HUES6 (cell line): Measurements from ENCODE around the gene CNNM4.

Source experiments
- H3K27ac ChIP-seq: 2 replicates; pipeline ENCODE4 v1.7.0; 2013; ENCODE audit warnings: low read depth, mild to moderate bottlenecking, low read length, inconsistent platforms
- H3K27me3 ChIP-seq: 2 replicates; pipeline ENCODE4 v1.6.1; 2013; ENCODE audit warnings: low read length; ENCODE audit not compliant: control insufficient read depth, insufficient read depth
- H3K36me3 ChIP-seq: 2 replicates; pipeline ENCODE4 v1.6.1; 2013; ENCODE audit warnings: low read length; ENCODE audit not compliant: control insufficient read depth, insufficient read depth
- H3K4me1 ChIP-seq: 2 replicates; pipeline ENCODE4 v1.6.1; 2013; ENCODE audit warnings: low read length; ENCODE audit not compliant: control insufficient read depth, insufficient read depth
- H3K4me3 ChIP-seq: 2 replicates; pipeline ENCODE4 v1.5.1; 2013; ENCODE audit warnings: low read depth, low read length
- H3K9ac ChIP-seq: one replicate; pipeline ENCODE4 v1.6.1; 2013; ENCODE audit warnings: mild to moderate bottlenecking, low read length
- H3K9me3 ChIP-seq: 2 replicates; pipeline ENCODE4 v1.6.1; 2013; ENCODE audit warnings: low read depth, low read length; ENCODE audit not compliant: control insufficient read depth, insufficient read depth

Gene CNNM4

GRCh38 chr2:96771796-96772618, 11.3 kb downstream of the CNNM4 start:
- Histone ChIP-seq H3K4me3 (no peak overlapping the region), H3K36me3 (no peaks in the 10 kb centered on the region), H3K9ac (no peak overlapping the region), H3K27me3 (no peaks in the 10 kb centered on the region), H3K4me1 (peaks cover 13% of the 10 kb centered on the region; the same call in 1 of the 2 replicates), H3K9me3 (no peaks in the 10 kb centered on the region), H3K27ac (no peak overlapping the region)

DNA sequence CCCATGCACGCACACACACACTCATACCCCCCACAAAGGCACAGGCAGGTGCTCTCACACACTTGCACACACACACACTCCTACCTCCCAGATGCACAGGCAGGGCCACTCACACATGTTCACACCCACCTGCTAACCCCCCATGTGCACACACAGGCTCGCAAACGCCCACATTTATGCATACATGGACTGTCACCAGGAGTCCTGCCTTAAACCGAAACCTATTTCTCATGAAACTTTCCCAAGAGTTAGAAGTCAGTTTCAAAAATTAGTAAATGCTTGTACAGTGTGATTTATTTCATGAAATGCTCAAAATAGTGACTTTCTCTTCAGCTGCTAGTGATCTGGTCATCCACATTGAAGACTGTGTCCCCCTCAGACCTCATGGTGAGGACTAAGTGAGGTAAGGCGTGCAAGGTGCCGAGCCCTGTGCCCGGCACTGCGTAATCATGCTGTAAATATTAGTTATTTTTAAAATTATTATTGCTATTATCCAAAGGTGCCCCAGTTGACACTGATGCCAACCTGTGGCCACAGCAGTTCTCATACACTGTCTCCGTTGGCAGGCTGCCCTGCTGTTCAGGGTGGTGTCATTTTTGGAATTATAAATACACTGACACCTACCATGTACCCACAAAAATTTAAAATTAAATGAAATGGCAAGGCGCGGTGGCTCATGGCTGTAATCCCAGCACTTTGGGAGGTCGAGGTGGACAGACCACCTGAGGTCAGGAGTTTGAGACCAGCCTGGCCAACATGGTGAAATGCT, 12.4 kb downstream of the CNNM4 start:
- H3K9ac ChIP-seq, result no peak overlapping the region

DNA sequence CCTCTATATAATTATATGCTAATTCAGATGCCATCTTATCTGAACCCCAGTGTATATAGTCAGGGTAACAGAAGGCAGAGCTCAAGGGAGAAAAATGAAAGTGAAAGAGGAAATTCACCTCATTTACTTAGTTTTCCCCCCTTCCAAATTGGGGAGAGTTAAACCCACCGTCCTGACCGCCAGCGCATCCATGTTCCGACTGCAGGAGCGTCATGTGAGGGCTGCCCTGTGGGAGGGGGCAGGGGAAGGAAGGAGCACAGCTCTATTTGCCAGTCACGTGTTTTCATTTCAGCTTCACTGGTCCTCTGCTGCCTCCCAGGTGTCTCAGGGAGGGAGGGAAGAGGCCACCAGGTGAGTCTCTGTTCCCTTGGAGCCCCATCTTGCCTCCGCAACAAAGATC, 13.2 kb downstream of the CNNM4 start:
- Histone ChIP-seq H3K36me3 (no peaks in the 10 kb centered on the region), H3K9me3 (no peaks in the 10 kb centered on the region), H3K27me3 (no peaks in the 10 kb centered on the region), H3K9ac (no peak overlapping the region), H3K4me3 (no peak overlapping the region), H3K27ac (no peak overlapping the region), H3K4me1 (peaks cover 13% of the 10 kb centered on the region; the same call in 1 of the 2 replicates)

More for the DNA sequence above, 12.4 kb downstream of the CNNM4 start:
- H3K27me3 ChIP-seq, result no peaks in the 10 kb centered on the region
- H3K9me3 ChIP-seq, result no peaks in the 10 kb centered on the region
- peaks cover 13% of the 10 kb centered on the region; the same call in 1 of the 2 replicates for H3K4me1 ChIP-seq
- no peak overlapping the region for H3K27ac ChIP-seq
- no peak overlapping the region for H3K4me3 ChIP-seq
- H3K36me3 ChIP-seq, result no peaks in the 10 kb centered on the region

DNA sequence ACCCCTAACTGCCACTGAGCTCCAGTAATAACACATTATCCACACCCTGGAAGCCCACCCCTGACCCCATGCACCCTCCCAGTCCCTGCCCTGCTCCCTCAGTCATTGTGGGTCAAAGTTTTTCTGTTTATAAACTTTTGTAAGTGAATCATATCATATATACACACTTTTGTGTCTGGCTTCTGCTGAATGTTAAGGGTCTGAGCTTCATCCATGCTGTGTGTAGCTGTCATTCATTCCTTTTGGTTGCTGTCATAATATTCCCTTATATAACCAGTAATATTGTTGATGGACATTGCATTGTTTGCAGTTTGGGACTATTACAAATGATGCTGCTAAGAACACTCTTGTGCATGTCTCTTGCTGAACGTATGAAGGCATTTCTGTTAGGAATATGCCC, 14.5 kb downstream of the CNNM4 start:
- H3K27me3 ChIP-seq, result no peaks in the 10 kb centered on the region
- H3K36me3 ChIP-seq, result no peaks in the 10 kb centered on the region
- peaks cover 6% of the 10 kb centered on the region; the same call in 1 of the 2 replicates for H3K4me1 ChIP-seq
- no peak overlapping the region for H3K27ac ChIP-seq
- H3K9me3 ChIP-seq, result no peaks in the 10 kb centered on the region
- no peak overlapping the region for H3K9ac ChIP-seq
- no peak overlapping the region for H3K4me3 ChIP-seq

DNA sequence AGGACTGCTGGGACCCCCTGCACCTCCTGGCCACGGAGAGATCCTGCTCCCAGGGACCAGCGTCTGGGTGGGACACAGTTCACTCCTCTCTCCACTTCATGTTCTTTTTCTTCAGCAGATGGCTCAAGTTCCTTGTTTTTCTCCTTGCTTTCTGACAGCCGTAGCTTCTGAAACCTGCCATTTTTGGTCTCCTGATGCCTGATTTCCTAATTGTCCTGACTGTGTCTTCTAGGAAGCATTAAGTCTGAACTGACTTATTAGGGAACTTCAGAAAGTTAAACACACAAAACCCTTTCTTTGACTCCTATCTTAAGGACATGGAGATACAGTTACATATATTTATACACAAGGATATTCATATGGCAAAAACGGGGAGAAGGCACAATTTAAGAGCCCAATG, 22.7 kb downstream of the CNNM4 start:
- Histone ChIP-seq H3K4me1 (peaks cover 3% of the 10 kb centered on the region; the same call in 1 of the 2 replicates), H3K9me3 (no peaks in the 10 kb centered on the region), H3K27ac (no peak overlapping the region), H3K4me3 (no peak overlapping the region), H3K36me3 (no peaks in the 10 kb centered on the region), H3K27me3 (no peaks in the 10 kb centered on the region), H3K9ac (no peak overlapping the region)

DNA sequence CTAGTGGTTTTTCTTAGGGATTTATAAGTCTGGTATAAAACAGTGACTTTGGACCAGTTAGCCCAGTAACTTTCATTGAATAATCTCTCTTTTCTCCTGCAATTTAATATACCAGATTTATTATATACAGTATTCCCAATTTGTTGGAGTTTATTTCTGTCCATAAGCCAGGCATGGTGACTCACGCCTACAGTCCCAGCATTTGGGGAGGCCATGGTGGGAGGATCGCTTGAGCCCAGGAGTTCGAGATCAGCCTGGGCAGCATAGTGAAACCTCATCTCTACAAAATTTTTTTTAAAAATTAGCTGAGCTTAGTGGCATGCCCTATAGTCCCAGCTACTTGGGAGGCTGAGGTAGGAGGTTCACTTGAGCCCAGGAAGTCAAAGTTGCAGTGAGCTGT, 26.7 kb downstream of the CNNM4 start:
- H3K27ac ChIP-seq, result no peak overlapping the region
- no peak overlapping the region for H3K4me3 ChIP-seq
- no peaks in the 10 kb centered on the region for H3K27me3 ChIP-seq
- no peaks in the 10 kb centered on the region for H3K9me3 ChIP-seq
- H3K36me3 ChIP-seq, result no peaks in the 10 kb centered on the region
- peaks cover 11% of the 10 kb centered on the region; the same call in 1 of the 2 replicates for H3K4me1 ChIP-seq
- no peak overlapping the region for H3K9ac ChIP-seq

DNA sequence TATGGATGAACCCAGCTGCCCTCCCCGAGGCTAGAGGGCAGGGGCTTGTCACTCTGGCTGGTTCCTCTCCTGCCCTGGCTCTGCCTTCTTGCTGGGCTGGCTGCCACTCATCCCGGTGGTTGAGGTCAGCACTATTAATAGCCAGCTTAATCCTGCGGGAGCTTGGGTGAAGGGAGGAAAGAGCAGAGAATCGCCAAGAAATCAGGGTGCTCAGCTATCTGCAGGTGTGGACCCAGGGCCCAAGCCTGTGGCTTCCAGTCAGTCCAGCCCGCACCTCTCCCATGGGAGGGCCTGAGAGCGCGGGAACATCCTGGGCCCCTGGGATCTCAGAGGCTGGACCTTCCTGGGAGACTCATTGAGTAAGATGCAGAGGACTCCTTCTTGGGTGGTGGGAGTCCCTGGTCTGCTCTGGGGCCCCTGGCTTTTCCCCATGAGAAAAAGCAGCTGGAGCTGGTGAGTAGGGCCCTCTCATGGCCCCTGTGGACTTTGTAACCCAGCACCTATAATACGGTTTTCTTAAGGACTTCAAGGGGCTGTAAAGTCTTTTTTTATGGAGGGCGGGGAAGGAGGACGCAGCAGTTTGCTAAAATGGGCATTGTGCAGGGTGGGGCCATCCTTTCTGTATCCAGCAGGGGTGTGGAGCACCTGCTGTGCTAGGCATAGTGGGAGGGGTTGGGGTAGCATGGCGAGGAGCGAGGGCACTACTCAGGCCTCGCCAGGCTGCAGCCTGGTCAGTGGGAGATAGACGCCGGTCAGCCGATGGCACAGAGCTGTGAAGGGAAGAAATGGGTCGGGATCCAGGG, 27.9 kb downstream of the CNNM4 start:
- Histone ChIP-seq H3K27me3 (no peaks in the 10 kb centered on the region), H3K27ac (no peak overlapping the region), H3K36me3 (no peaks in the 10 kb centered on the region), H3K4me1 (peaks cover 11% of the 10 kb centered on the region; the same call in 1 of the 2 replicates), H3K4me3 (no peak overlapping the region), H3K9ac (no peak overlapping the region), H3K9me3 (no peaks in the 10 kb centered on the region)

GRCh38 chr2:96789245-96789617, 28.5 kb downstream of the CNNM4 start:
- Histone ChIP-seq H3K27ac (no peak overlapping the region), H3K9me3 (no peaks in the 10 kb centered on the region), H3K4me3 (no peak overlapping the region), H3K36me3 (no peaks in the 10 kb centered on the region), H3K9ac (no peak overlapping the region), H3K4me1 (peaks cover 11% of the 10 kb centered on the region; the same call in 1 of the 2 replicates), H3K27me3 (no peaks in the 10 kb centered on the region)

DNA sequence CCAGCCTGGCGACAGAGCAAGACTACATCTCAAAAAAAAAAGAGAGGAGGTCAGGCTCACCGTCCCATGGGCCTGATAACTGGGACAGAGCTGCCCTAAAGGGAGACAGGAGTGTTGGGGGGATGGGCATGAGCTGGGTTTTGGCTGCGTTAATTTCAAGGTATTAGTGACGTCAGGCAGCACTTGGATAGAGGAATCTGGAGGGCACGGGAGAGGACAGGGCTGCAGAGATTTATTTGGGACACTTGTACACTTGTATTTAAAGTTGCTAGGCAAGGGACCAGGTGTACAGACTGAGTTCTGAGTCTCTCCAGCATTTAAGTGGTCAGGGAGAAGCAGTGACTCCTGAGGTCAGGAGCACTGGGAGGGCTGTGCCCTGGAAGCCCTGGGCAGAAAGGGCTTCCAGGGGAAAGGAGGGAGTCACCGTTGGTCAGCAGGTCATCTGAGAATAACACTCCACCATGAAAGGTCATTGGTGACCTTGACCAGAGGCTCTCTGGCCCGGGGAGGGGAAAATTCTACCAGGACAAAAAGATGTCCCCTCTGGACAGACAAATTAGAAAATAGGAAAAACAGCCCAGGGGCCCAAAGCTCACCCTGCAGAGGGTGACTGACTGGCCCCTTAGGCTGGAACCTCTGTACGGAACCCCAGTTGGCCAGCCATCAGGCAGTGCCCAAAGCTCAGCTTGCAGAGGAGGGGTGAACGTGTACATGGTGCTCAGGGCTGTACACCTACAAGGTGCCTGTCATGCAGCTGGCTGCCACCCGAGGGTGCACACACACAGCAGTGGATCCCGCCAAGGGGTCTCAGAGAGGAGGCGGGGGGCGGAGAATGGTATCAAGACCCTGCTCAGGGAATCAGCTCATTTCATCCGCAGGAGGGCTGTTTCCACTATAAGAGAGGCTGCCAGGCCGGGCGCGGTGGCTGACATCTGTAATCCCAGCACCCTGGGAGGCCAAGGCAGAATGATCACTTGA, 32.4 kb downstream of the CNNM4 start:
- Histone ChIP-seq H3K27me3 (no peaks in the 10 kb centered on the region), H3K36me3 (no peaks in the 10 kb centered on the region), H3K4me1 (peaks cover 11% of the 10 kb centered on the region; the same call in 1 of the 2 replicates), H3K27ac (no peak overlapping the region), H3K4me3 (no peak overlapping the region), H3K9me3 (no peaks in the 10 kb centered on the region), H3K9ac (no peak overlapping the region)

DNA sequence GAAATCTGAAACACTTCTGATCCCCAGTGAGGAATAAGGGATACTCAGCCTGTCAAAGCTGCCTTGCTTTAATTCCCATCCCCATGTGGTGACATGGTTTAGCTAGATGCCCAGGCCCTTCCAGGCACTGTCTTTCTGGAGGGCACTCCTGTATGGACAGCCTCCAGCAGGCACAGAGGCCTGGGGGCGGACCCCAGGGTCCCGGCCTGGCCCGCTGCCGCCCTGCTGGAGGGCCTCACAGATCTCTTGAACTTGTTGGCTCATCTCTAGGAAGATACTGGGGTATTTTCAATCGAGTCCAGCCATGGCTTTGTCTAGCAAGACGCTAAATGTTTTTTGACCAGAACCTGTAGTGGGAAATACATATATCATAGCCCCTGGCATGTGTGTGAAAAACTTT, 34.4 kb downstream of the CNNM4 start:
- H3K9me3 ChIP-seq, result no peaks in the 10 kb centered on the region
- no peak overlapping the region for H3K27ac ChIP-seq
- H3K9ac ChIP-seq, result no peak overlapping the region
- H3K4me3 ChIP-seq, result no peak overlapping the region
- H3K4me1 ChIP-seq, result no peaks in the 10 kb centered on the region
- no peaks in the 10 kb centered on the region for H3K27me3 ChIP-seq
- peaks cover 6% of the 10 kb centered on the region; the same call in 1 of the 2 replicates for H3K36me3 ChIP-seq
